KOPT-K1 (cell line): ENCODE results near the gene AADAC.
"Not testable (repeated sequence)": the region's sequence is repeated elsewhere in the genome, so short reads cannot be mapped to it uniquely, and the experiment has no call there.

Experiments
- H3K27ac ChIP-seq: fragments of 200-600 bp; sonication (generic); 2 replicates; pipeline ENCODE4 v1.5.1; 2016; ENCODE audit warnings: antibody characterized with exemption, mild to moderate bottlenecking, low read depth, low read length; ENCODE audit not compliant: poor library complexity, severe bottlenecking
- H3K36me3 ChIP-seq: fragments of 200-600 bp; sonication (generic); 2 replicates; pipeline ENCODE4 v1.5.1; 2017; ENCODE audit warnings: antibody characterized with exemption, mild to moderate bottlenecking, low read length, moderate library complexity; ENCODE audit not compliant: insufficient read depth
- H3K9me3 ChIP-seq: fragments of 200-600 bp; sonication (generic); 2 replicates; pipeline ENCODE4 v1.5.1; 2017; ENCODE audit warnings: antibody characterized with exemption, low read length, mild to moderate bottlenecking; ENCODE audit not compliant: insufficient read depth, poor library complexity, severe bottlenecking

Gene AADAC

GRCh38 chr3:151818361-151818760, 4.4 kb downstream of the AADAC start:
- no peaks in the 10 kb centered on the region for H3K9me3 ChIP-seq
- no peak overlapping the region for H3K27ac ChIP-seq

GRCh38 chr3:151819910-151820309, 6.0 kb downstream of the AADAC start:
- Histone ChIP-seq H3K36me3 (no peaks in the 10 kb centered on the region), H3K9me3 (no peaks in the 10 kb centered on the region), H3K27ac (no peak overlapping the region)

More at GRCh38 chr3:151818361-151818760, 4.4 kb downstream of the AADAC start:
- H3K36me3 ChIP-seq: no peaks in the 10 kb centered on the region

- Histone ChIP-seq H3K27ac (no peak overlapping the region), H3K9me3 (peaks cover 6% of the 10 kb centered on the region), H3K36me3 (no peaks in the 10 kb centered on the region)
Observed at GRCh38 chr3:151827816-151828215, 13.9 kb downstream of the AADAC start.

- Histone ChIP-seq H3K36me3 (no peaks in the 10 kb centered on the region), H3K9me3 (peaks cover 1% of the 10 kb centered on the region), H3K27ac (no peak overlapping the region)
Observed at GRCh38 chr3:151835751-151836525, 22.0 kb downstream of the AADAC start.

GRCh38 chr3:151837057-151837456, 23.1 kb downstream of the AADAC start:
- no peak overlapping the region for H3K27ac ChIP-seq

GRCh38 chr3:151838574-151839312, 24.8 kb downstream of the AADAC start:
- no peaks in the 10 kb centered on the region for H3K36me3 ChIP-seq
- H3K9me3 ChIP-seq: peaks cover 6% of the 10 kb centered on the region
- no peak overlapping the region for H3K27ac ChIP-seq

More at GRCh38 chr3:151837057-151837456, 23.1 kb downstream of the AADAC start:
- Histone ChIP-seq H3K9me3 (peaks cover 6% of the 10 kb centered on the region), H3K36me3 (no peaks in the 10 kb centered on the region)

- Histone ChIP-seq H3K27ac (no peak overlapping the region), H3K36me3 (no peaks in the 10 kb centered on the region), H3K9me3 (peaks cover 6% of the 10 kb centered on the region)
Observed at GRCh38 chr3:151839313-151839631, 25.4 kb downstream of the AADAC start.

- no peaks in the 10 kb centered on the region for H3K36me3 ChIP-seq
- peaks cover 6% of the 10 kb centered on the region for H3K9me3 ChIP-seq
- no peak overlapping the region for H3K27ac ChIP-seq
Observed at GRCh38 chr3:151841801-151842200, 27.9 kb downstream of the AADAC start.

- Histone ChIP-seq H3K27ac (no peak overlapping the region), H3K9me3 (peaks cover 6% of the 10 kb centered on the region), H3K36me3 (no peaks in the 10 kb centered on the region)
Observed at GRCh38 chr3:151843275-151843674, 29.4 kb downstream of the AADAC start.

GRCh38 chr3:151845306-151845905, 31.5 kb downstream of the AADAC start:
- Histone ChIP-seq H3K36me3 (no peaks in the 10 kb centered on the region), H3K9me3 (peaks cover 16% of the 10 kb centered on the region), H3K27ac (no peak overlapping the region)

GRCh38 chr3:151850065-151850464, 36.1 kb downstream of the AADAC start:
- peaks cover 23% of the 10 kb centered on the region for H3K9me3 ChIP-seq
- H3K36me3 ChIP-seq, H3K27ac ChIP-seq: not testable (repeated sequence)

GRCh38 chr3:151852074-151852811, 38.3 kb downstream of the AADAC start:
- Histone ChIP-seq H3K36me3 (no peaks in the 10 kb centered on the region), H3K27ac (no peak overlapping the region), H3K9me3 (peaks cover 23% of the 10 kb centered on the region)

- H3K9me3 ChIP-seq: peaks cover 5% of the 10 kb centered on the region
- H3K36me3 ChIP-seq: no peaks in the 10 kb centered on the region
- no peak overlapping the region for H3K27ac ChIP-seq
Observed at GRCh38 chr3:151856118-151856517, 42.2 kb downstream of the AADAC start.

GRCh38 chr3:151856641-151857040, 42.7 kb downstream of the AADAC start:
- Histone ChIP-seq H3K36me3 (no peaks in the 10 kb centered on the region), H3K9me3 (no peaks in the 10 kb centered on the region)

GRCh38 chr3:151859233-151859673, 45.3 kb downstream of the AADAC start:
- no peak overlapping the region for H3K27ac ChIP-seq
- no peaks in the 10 kb centered on the region for H3K36me3 ChIP-seq

More at GRCh38 chr3:151856641-151857040, 42.7 kb downstream of the AADAC start:
- no peak overlapping the region for H3K27ac ChIP-seq

More at GRCh38 chr3:151859233-151859673, 45.3 kb downstream of the AADAC start:
- no peaks in the 10 kb centered on the region for H3K9me3 ChIP-seq
